Endodermal cell (in vitro differentiated cells): ENCODE results near the gene HNRNPAB. TPM values are rescaled to one million over a fixed set of nuclear protein-coding genes. Genes with fewer than 3 reads are reported as not detected.

ENCODE experiments used
- DNase-seq: peaks from one replicate; pipeline ENCODE4 v3.0.0-alpha.2; 2017
- H3K27ac ChIP-seq: 2 replicates; pipeline ENCODE4 v1.5.1; 2013; ENCODE audit warnings: mild to moderate bottlenecking, low read depth, low read length, moderate library complexity
- H3K27me3 ChIP-seq: 2 replicates; pipeline ENCODE4 v1.6.1; 2013; ENCODE audit warnings: mild to moderate bottlenecking, low read length, moderate library complexity; ENCODE audit not compliant: insufficient read depth, control insufficient read depth, poor library complexity, severe bottlenecking
- H3K36me3 ChIP-seq: 2 replicates; pipeline ENCODE4 v1.7.0; 2013; ENCODE audit warnings: mild to moderate bottlenecking, low read length, moderate library complexity; ENCODE audit not compliant: control insufficient read depth, insufficient read depth
- H3K4me1 ChIP-seq: one replicate; pipeline ENCODE4 v1.7.0; 2013; ENCODE audit warnings: low read length; ENCODE audit not compliant: control insufficient read depth, insufficient read depth
- H3K4me3 ChIP-seq: 2 replicates; pipeline ENCODE4 v1.5.1; 2013; ENCODE audit warnings: mild to moderate bottlenecking, low read length, moderate library complexity
- H3K9ac ChIP-seq: 2 replicates; pipeline ENCODE4 v1.6.1; 2013; ENCODE audit warnings: mild to moderate bottlenecking, low read length, moderate library complexity; ENCODE audit not compliant: poor library complexity, severe bottlenecking; ENCODE audit errors: extremely low read depth
- H3K9me3 ChIP-seq: 2 replicates; pipeline ENCODE4 v1.6.1; 2013; ENCODE audit warnings: mild to moderate bottlenecking, low read length, moderate library complexity; ENCODE audit not compliant: control insufficient read depth
- H3K27ac Mint-ChIP-seq: 2 replicates; pipeline ENCODE4 v1.8.0; 2020; ENCODE audit warnings: mixed read lengths
- H3K27me3 Mint-ChIP-seq: 2 replicates; pipeline ENCODE4 v1.8.0; 2021; ENCODE audit warnings: mild to moderate bottlenecking, mixed read lengths; ENCODE audit not compliant: insufficient read depth
- H3K36me3 Mint-ChIP-seq: 2 replicates; pipeline ENCODE4 v1.8.0; 2020; ENCODE audit warnings: low read depth, mixed read lengths
- H3K4me1 Mint-ChIP-seq: 2 replicates; pipeline ENCODE4 v1.8.0; 2020; ENCODE audit warnings: mixed read lengths
- H3K4me3 Mint-ChIP-seq: 2 replicates; pipeline ENCODE4 v1.8.0; 2020; ENCODE audit warnings: mild to moderate bottlenecking, moderate library complexity, mixed read lengths
- H3K9me3 Mint-ChIP-seq: 2 replicates; pipeline ENCODE4 v1.8.0; 2020; ENCODE audit warnings: mild to moderate bottlenecking, mixed read lengths
- CTCF ChIP-seq: fragments of 200-600 bp; sonication (generic); conservative IDR thresholded peaks from 2 replicates; pipeline ENCODE4 v1.5.0; 2021; ENCODE audit warnings: antibody characterized with exemption, mild to moderate bottlenecking
- WGBS, 2 experiments: methylation state at CpG; one replicate each; pipeline versions ENCODE4 v1.1.5 to v1.1.7; 2013; ENCODE audit warnings: missing lambda C conversion rate in 2 of 2, mixed read lengths in 1 of 2; ENCODE audit not compliant: insufficient coverage in 1 of 2, insufficient read length in 1 of 2; 5-methylcytosine and 5-hydroxymethylcytosine counted together
- total RNA-seq, 2 donors: library from RNA; stranded (reverse); fragmentation: NEBNext Ultra II Directional in 1 of 2; extraction: Animal tissue kit (Norgen Biotek cat#: 25700) in 1 of 2; gene quantifications; 2 replicates in 1 of 2; 3 replicates in 1 of 2; pipeline ENCODE4 v1.2.1, GENCODE V29; 2021

The HNRNPAB gene
- total RNA-seq, 2 donors from 2014 or later = 343 to 353 TPM

GRCh38 chr5:178210073-178210535 is 5.8 kb downstream of the HNRNPAB start:
- no peak overlapping the region for H3K9ac ChIP-seq
- H3K27ac Mint-ChIP-seq = peak overlapping the region; percentile 30
- H3K27ac ChIP-seq = no peak overlapping the region
- peak; percentile 47 for DNase-seq
- H3K4me3 Mint-ChIP-seq = no peak overlapping the region
- H3K9me3 ChIP-seq = no peaks in the 10 kb centered on the region
- TF ChIP-seq CTCF = no peak
- peaks cover 85% of the 10 kb centered on the region for H3K36me3 Mint-ChIP-seq
- 95 to 99% methylated on average over 12 to 18 of the region's 18 CpGs for WGBS, 2 experiments
- no peaks in the 10 kb centered on the region for H3K27me3 ChIP-seq
- H3K9me3 Mint-ChIP-seq = no peaks in the 10 kb centered on the region
- no peaks in the 10 kb centered on the region for H3K4me1 ChIP-seq
- H3K36me3 ChIP-seq = peaks cover 98% of the 10 kb centered on the region
- H3K4me3 ChIP-seq = no peak overlapping the region
- peaks cover 16% of the 10 kb centered on the region for H3K4me1 Mint-ChIP-seq
- H3K27me3 Mint-ChIP-seq = no peaks in the 10 kb centered on the region

GRCh38 chr5:178210686-178211085 is 6.4 kb downstream of the HNRNPAB start:
- H3K27ac ChIP-seq = no peak overlapping the region
- no peak for TF ChIP-seq CTCF
- Mint-ChIP-seq H3K9me3 (no peaks in the 10 kb centered on the region), H3K27ac (no peak overlapping the region), H3K27me3 (no peaks in the 10 kb centered on the region), H3K4me1 (peaks cover 15% of the 10 kb centered on the region), H3K36me3 (peaks cover 85% of the 10 kb centered on the region), H3K4me3 (no peak overlapping the region)
- peaks cover 99% of the 10 kb centered on the region for H3K36me3 ChIP-seq
- 96 to 100% methylated on average over 2 to 5 of the region's 5 CpGs for WGBS, 2 experiments
- no peak overlapping the region for H3K4me3 ChIP-seq
- no peak overlapping the region for H3K9ac ChIP-seq
- H3K27me3 ChIP-seq = no peaks in the 10 kb centered on the region
- no peaks in the 10 kb centered on the region for H3K4me1 ChIP-seq
- no peaks in the 10 kb centered on the region for H3K9me3 ChIP-seq
- no peak for DNase-seq

GRCh38 chr5:178211095-178212048 is 7.0 kb downstream of the HNRNPAB start:
- Histone ChIP-seq H3K36me3 (peaks cover 99% of the 10 kb centered on the region), H3K9me3 (no peaks in the 10 kb centered on the region), H3K27ac (no peak overlapping the region), H3K4me3 (no peak overlapping the region), H3K27me3 (no peaks in the 10 kb centered on the region), H3K4me1 (no peaks in the 10 kb centered on the region), H3K9ac (no peak overlapping the region)
- Mint-ChIP-seq H3K36me3 (peaks cover 83% of the 10 kb centered on the region), H3K27ac (peak overlapping the region; percentile 59), H3K9me3 (no peaks in the 10 kb centered on the region), H3K27me3 (no peaks in the 10 kb centered on the region), H3K4me1 (peaks cover 12% of the 10 kb centered on the region), H3K4me3 (no peak overlapping the region)
- WGBS, 2 experiments = 95 to 98% methylated on average over 6 to 8 of the region's 8 CpGs
- peak; percentile 51 for DNase-seq
- TF ChIP-seq CTCF = no peak
